ENCODE measurements around the gene GAK. TPM values are rescaled to one million over a fixed set of nuclear protein-coding genes. Genes with fewer than 3 reads are reported as not detected.

The GAK gene
- total and polyA plus RNA-seq, 2 experiments from 2014 or later: 59.8 to 144 TPM

DNA sequence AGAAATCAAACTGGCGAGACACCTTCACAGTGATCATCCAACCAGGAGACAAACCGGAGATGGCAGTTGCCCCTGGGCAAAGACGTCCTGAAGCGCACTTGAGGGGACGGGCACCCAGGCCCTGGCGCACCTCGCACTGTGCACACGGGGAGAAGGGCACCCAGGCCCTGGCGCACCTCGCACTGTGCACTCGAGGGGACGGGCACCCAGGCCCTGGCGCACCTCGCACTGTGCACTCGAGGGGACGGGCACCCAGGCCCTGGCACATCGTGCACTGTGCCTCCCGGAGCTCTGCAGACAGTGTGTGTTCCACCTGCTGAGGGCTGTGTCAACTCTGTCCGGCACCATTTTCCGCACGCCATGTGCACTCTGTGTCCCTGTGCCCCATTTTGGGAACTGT, 71.6 kb downstream of the GAK start:
- H3K27me3 ChIP-seq: no peaks in the 10 kb centered on the region
- no peaks in the 10 kb centered on the region for H3K9me3 ChIP-seq (ENCODE audit: low read depth)
- no peak for DNase-seq (ENCODE audit: low read depth in 1 of 2, low spot score in 1 of 2)
- H3K4me1 ChIP-seq (ENCODE audit: low read depth): no peaks in the 10 kb centered on the region
- peaks cover 32% of the 10 kb centered on the region for H3K36me3 ChIP-seq
- TF ChIP-seq, protein P1, sequence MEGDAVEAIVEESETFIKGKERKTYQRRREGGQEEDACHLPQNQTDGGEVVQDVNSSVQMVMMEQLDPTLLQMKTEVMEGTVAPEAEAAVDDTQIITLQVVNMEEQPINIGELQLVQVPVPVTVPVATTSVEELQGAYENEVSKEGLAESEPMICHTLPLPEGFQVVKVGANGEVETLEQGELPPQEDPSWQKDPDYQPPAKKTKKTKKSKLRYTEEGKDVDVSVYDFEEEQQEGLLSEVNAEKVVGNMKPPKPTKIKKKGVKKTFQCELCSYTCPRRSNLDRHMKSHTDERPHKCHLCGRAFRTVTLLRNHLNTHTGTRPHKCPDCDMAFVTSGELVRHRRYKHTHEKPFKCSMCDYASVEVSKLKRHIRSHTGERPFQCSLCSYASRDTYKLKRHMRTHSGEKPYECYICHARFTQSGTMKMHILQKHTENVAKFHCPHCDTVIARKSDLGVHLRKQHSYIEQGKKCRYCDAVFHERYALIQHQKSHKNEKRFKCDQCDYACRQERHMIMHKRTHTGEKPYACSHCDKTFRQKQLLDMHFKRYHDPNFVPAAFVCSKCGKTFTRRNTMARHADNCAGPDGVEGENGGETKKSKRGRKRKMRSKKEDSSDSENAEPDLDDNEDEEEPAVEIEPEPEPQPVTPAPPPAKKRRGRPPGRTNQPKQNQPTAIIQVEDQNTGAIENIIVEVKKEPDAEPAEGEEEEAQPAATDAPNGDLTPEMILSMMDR (IDR thresholded peaks at IDR 0.05; ENCODE audit: low read depth, low read length): no peak
- no peak overlapping the region for H3K27ac ChIP-seq
- no peak overlapping the region for H3K4me3 ChIP-seq

DNA sequence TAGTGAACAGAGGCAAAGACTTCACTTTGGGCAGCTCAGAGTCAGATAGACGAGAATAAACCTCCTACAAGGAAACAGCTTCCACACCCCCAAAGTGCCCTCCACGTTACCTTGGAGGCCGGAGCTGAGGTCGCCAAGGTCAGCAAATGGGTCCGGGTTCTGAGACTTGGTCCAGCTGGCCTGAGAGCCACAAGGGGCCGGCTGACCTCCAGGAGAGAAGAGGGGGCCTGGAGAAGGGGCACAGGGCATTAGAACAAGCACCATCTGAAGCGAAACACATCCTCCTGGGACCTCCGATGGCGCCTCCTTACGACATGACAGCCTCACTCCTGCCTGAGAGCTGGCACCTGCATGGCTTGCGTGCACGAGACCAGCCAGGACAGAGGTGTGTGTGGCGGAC, 72.6 kb downstream of the GAK start:
- H3K4me3 ChIP-seq: no peak overlapping the region
- TF ChIP-seq, protein P1 (IDR thresholded peaks at IDR 0.05; ENCODE audit: low read depth, low read length): no peak
- H3K36me3 ChIP-seq: peaks cover 29% of the 10 kb centered on the region
- H3K27ac ChIP-seq: no peak overlapping the region
- no peaks in the 10 kb centered on the region for H3K27me3 ChIP-seq
- H3K4me1 ChIP-seq (ENCODE audit: low read depth): no peaks in the 10 kb centered on the region
- no peak for DNase-seq (ENCODE audit: low read depth in 1 of 2, low spot score in 1 of 2)
- no peaks in the 10 kb centered on the region for H3K9me3 ChIP-seq (ENCODE audit: low read depth)

DNA sequence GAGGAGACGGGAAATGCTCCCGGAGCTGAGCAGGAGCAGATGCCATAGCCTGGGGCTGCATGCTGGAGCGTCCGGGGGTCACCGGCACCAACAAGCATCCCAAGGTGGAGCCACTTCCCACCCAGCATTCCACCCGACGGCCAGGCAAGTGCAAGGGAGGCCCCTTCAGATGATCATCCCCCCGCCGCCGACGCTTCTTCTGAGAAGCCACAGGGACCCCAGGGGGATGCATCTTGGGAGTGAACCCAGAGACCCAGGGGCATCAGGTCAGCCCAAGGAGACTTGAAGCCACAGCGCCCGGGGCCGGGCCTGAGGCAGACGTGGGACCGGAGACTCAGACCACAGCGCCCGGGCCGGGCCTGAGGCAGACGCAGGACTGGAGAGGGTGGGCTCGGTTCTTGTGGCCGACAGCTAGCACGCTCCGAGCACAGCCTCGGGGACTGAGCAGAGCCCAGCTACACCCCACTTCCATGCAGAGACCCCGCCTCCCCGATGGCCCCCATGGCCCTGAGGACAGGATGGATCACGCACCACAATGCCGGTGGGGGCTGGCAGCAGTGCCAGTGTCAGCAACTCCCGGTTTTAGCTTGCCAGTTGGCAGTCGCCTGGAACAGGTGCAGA, 73.2 kb downstream of the GAK start:
- Histone ChIP-seq H3K9me3 (ENCODE audit: low read depth) (no peaks in the 10 kb centered on the region), H3K27ac (no peak overlapping the region), H3K4me1 (ENCODE audit: low read depth) (no peaks in the 10 kb centered on the region), H3K36me3 (peaks cover 25% of the 10 kb centered on the region), H3K4me3 (no peak overlapping the region), H3K27me3 (no peaks in the 10 kb centered on the region)
- TF ChIP-seq, protein P1 (IDR thresholded peaks at IDR 0.05; ENCODE audit: low read depth, low read length): no peak
- DNase-seq (ENCODE audit: low read depth in 1 of 2, low spot score in 1 of 2): no peak

DNA sequence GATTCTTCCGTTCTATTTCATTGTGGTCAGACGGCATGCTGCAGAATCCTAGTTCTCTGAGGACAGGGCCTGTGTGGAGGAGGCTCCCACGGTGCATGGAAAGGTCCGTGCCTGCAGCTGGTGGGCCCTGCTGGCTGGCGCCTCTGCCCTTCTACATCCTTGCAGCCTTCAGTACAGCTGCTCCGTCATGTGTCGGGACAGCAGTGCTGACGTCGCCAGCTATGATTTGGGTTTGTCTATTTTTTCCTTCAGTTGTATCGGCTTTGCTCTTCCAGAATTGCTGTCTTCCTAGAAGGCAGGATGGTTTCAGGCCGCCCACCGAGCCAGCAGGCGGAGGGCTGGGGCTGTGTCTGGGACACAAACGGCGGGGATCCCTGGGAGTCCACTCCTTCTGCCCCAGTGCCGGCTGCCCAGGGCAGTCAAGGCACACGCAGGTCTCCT, 74.1 kb downstream of the GAK start:
- Histone ChIP-seq H3K4me3 (no peak overlapping the region), H3K27ac (no peak overlapping the region), H3K36me3 (peaks cover 23% of the 10 kb centered on the region), H3K4me1 (ENCODE audit: low read depth) (no peaks in the 10 kb centered on the region), H3K9me3 (ENCODE audit: low read depth) (no peaks in the 10 kb centered on the region), H3K27me3 (no peaks in the 10 kb centered on the region)
- no peak for DNase-seq (ENCODE audit: low read depth in 1 of 2, low spot score in 1 of 2)
- TF ChIP-seq, protein P1 (IDR thresholded peaks at IDR 0.05; ENCODE audit: low read depth, low read length): no peak

DNA sequence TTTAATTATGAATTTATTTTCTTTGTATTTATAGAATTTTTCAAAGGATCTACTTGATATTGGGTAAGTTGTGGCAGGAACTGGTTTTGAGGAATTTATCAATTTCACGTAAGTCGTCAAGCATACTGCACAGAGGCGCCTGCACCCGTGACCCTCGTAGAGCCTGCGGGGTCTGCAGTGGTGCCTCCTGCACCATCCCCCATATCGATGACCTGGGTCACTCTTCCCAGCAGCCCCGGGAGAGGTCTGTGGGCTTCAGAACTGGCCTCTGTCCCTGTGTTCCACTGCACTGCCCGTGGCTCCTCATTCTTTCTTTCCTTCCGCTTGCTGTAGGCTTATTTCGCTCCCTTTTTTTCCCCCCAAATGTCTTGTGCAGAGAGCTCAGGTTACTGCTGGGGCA, 74.7 kb downstream of the GAK start:
- Histone ChIP-seq H3K27me3 (no peaks in the 10 kb centered on the region), H3K4me3 (no peak overlapping the region), H3K27ac (no peak overlapping the region), H3K9me3 (ENCODE audit: low read depth) (no peaks in the 10 kb centered on the region), H3K36me3 (peaks cover 21% of the 10 kb centered on the region), H3K4me1 (ENCODE audit: low read depth) (no peaks in the 10 kb centered on the region)
- TF ChIP-seq, protein P1 (IDR thresholded peaks at IDR 0.05; ENCODE audit: low read depth, low read length): no peak
- no peak for DNase-seq (ENCODE audit: low read depth in 1 of 2, low spot score in 1 of 2)

Measured in cardiac muscle cell (in vitro differentiated cells and primary cell).